Activated CD8-positive, alpha-beta memory T cell treated with anti-CD3 and anti-CD28 coated beads, Interleukin-2, amount 50 U/mL, for 4 hours (primary cell): ENCODE results near the gene MMAA.
A peak's percentile ranks its signal among the peaks of the same experiment; 100 is the strongest.
"Not testable (repeated sequence)": the region's sequence is repeated elsewhere in the genome, so short reads cannot be mapped to it uniquely, and the experiment has no call there.

Source experiments
- DNase-seq: peaks from one replicate; pipeline ENCODE4 v3.0.0-alpha.2; 2020

The MMAA gene

GRCh38 chr4:145618932-145619638 lies at the start of gene MMAA:
Gene MMAA (plus strand): TSS chr4:145619385. CDS start chr4:145639140, 19,755 bp downstream.
- DNase-seq, result peak; percentile 97

GRCh38 chr4:145574546-145574945 lies 44.6 kb upstream of the MMAA start:
- DNase-seq, result not testable (repeated sequence)

GRCh38 chr4:145580906-145581305 lies 38.3 kb upstream of the MMAA start:
- no peak for DNase-seq

- no peak for DNase-seq
Observed at GRCh38 chr4:145583191-145584055, 35.8 kb upstream of the MMAA start.

- DNase-seq, result no peak
Observed at GRCh38 chr4:145587088-145587754, 32.0 kb upstream of the MMAA start.

- not testable (repeated sequence) for DNase-seq
Observed at GRCh38 chr4:145589381-145589780, 29.8 kb upstream of the MMAA start.

- DNase-seq, result no peak
Observed at GRCh38 chr4:145589916-145590702, 29.1 kb upstream of the MMAA start.

GRCh38 chr4:145602129-145602760 lies 16.9 kb upstream of the MMAA start:
- DNase-seq, result no peak

GRCh38 chr4:145605941-145606340 lies 13.2 kb upstream of the MMAA start:
- DNase-seq, result no peak

- DNase-seq, result peak; percentile 71
Observed at GRCh38 chr4:145609481-145610427, 9.4 kb upstream of the MMAA start.

GRCh38 chr4:145613566-145614232 lies 5.5 kb upstream of the MMAA start:
- DNase-seq, result no peak

- no peak for DNase-seq
Observed at GRCh38 chr4:145614233-145614610, 5.0 kb upstream of the MMAA start.

GRCh38 chr4:145618210-145618931 lies 814 bp upstream of the MMAA start:
- peak; percentile 28 for DNase-seq

- DNase-seq, result peak; percentile 51
Observed at GRCh38 chr4:145619639-145619996, 433 bp downstream of the MMAA start.

- DNase-seq, result not testable (repeated sequence)
Observed at GRCh38 chr4:145622067-145622466, 2.9 kb downstream of the MMAA start.

- no peak for DNase-seq
Observed at GRCh38 chr4:145623831-145624230, 4.6 kb downstream of the MMAA start.

- DNase-seq, result no peak
Observed at GRCh38 chr4:145625677-145626622, 6.8 kb downstream of the MMAA start.

GRCh38 chr4:145626623-145626982 lies 7.4 kb downstream of the MMAA start:
- no peak for DNase-seq

- no peak for DNase-seq
Observed at GRCh38 chr4:145635117-145635516, 15.9 kb downstream of the MMAA start.
